Superior temporal gyrus (tissue), 1 donor: Measurements from ENCODE around the gene TMEM218.
"Not testable (repeated sequence)": the region's sequence is repeated elsewhere in the genome, so short reads cannot be mapped to it uniquely, and the experiment has no call there.

Experiments
- DNase-seq: peaks from one replicate; pipeline ENCODE4 v3.0.0-alpha.2; 2016; ENCODE audit errors: extremely low spot score

TMEM218 gene

DNA sequence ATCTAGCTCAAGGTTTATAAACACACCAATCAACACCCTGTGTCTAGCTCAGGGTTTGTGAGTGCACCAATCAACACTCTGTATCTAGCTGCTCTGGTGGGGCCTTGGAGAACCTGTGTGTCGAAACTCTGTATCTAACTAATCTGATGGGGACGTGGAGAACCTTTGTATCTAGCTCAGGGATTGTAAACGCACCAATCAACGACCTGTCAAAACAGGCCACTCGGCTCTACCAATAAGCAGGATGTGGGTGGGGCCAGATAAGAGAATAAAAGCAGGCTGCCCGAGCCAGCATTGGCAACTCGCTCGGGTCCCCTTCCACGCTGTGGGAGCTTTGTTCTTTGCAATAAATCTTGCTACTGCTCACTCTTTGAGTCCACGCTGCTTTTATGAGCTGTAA lies 21.3 kb downstream of the TMEM218 start:
- not testable (repeated sequence) for DNase-seq

- DNase-seq, result not testable (repeated sequence)
These were observed 21.9 kb downstream of the TMEM218 start for GRCh38 chr11:125089481-125089880.

DNA sequence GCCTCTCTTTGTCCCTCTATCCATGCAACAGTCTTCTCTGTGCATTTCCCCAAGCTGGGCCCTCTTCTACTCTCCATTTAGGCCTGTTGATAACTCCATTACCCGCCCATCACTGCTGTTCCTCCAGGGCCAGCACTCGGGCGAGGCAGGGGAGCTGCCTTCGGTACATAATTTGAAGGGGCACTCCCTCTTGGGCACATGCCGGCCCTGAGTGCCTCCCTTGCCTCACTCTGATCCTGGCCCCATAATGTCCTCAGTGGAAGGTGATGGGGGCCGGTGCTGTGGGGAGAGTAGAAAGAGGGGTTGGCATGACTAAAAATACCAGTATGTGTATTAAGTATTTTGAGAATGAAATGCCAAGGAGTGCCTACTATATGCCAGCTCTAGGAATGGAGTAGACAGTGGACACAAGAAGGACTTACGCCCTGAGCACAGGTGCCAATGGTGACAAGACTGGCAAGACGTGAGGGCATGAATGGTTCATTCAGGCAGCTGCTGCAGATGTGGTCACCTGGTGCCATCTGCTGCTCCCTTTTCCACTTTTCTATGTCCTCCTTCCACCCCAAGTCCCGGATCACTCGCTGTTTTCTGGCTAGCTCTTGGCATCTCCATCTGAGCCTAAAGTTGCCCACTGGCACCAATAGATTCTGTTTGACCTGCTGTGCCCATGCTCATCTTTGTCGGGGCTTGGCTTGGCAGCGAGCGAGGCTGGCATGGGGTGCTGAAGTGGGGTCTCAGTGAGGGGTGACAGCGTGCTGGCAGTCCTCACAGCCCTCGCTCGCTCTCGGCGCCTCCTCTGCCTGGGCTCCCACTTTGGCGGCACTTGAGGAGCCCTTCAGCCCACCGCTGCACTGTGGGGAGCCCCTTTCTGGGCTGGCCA lies 22.6 kb downstream of the TMEM218 start:
- no peak for DNase-seq

DNA sequence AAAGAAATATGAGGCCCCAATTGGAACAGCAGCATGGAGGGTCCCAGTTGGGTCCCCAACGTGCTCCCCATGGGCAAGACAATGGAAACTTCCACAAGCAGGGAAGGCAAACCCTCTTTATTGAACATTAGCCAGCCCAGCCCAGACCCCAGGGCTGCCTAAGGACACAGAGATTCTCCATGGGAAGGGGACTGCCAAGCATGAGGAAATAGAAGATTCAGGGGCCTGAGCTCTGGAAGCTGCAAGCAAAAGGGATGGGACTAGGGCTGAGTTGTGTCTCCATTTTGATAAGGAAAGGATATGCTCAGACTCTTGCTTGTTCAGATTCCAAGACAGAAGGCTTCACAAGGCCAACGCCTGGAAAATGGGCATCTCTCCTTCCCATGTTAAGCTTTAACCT lies 23.3 kb downstream of the TMEM218 start:
- DNase-seq, result no peak

GRCh38 chr11:125086633-125087296 lies 24.7 kb downstream of the TMEM218 start:
- no peak for DNase-seq

DNA sequence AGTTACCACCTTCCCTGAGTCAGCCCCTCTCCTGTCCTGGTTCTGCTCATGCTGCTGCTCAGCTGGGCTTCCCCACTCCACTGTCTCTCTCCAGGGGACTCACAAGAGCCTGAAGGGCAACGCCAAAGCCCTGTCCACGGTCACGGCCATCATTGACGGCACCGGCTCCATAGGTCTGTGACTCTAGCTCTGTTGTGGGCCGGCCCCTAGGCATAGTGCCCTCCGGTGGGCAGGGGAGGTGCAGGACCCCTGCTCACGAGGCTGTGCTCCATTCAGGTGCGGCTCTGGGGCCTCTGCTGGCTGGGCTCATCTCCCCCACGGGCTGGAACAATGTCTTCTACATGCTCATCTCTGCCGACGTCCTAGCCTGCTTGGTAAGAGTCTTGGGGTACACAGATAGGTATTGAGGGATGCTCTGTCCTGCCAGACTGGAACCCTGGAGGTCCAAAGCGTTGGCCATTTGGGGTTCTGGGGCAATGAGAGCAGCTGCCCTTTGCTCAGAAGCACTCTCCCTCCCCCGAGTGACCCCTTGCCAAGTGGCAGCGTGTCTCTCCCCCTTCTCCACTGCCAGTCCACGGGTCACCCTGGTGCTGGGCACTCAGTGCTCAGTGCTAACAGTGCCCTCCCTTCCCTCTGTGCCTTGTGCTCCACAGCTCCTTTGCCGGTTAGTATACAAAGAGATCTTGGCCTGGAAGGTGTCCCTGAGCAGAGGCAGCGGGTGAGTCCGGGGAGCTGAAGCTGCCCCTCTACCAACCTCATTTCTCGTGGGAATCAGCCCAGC lies 25.9 kb downstream of the TMEM218 start:
- DNase-seq, result no peak

GRCh38 chr11:125084761-125085231 lies 26.6 kb downstream of the TMEM218 start:
- no peak for DNase-seq

DNA sequence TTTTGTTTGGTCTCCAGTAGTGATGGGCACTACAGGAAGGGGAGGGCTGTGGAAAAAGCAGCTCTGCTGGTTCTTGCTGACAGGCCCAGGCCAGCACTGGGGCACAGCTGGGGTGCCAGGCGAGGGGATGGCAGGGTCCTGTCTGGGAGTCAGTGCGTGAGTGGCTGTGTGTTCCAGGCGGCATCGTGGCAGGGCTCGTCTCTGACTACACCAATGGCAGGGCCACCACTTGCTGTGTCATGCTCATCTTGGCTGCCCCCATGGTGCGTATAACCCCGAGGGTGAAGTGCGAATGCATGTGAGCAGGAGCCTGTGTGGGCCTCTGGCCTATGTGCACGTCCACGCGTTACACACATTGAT lies 27.4 kb downstream of the TMEM218 start:
- no peak for DNase-seq

- DNase-seq, result no peak
These were observed 27.9 kb downstream of the TMEM218 start for GRCh38 chr11:125083312-125084056.

DNA sequence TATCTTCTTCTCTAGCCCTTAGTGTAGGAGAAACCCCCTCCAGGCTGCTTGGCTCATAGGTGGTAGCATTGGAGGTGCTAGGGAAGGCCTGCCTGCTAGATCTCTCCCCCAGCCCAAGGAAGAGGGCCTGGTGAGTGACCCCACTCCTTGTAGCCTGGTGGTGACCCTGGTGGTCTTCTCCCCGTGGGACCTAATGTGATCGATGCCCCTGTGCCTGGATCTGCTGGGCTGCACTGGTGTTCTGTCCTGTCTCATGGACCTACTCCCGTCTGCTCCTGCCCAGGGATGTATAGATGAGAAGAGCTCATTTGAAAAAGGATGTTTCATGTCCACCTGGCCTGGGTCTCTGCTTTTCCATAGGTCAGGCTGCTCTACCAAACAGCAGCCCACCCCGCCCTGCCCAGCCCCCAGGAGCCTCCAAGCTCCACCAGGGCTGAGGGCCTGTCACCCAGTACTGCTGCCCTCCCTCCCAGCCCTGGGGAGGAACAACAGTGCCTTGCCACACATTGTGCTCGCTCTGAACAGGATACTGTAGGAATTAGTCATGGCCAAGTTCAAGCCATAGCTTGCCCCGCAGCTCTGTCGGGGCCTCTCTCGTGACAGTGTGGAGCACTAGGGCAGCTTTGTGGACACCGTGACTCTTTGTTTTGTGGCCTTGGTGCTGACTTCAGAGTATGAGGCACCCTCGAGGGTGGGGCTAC lies 28.7 kb downstream of the TMEM218 start:
- no peak for DNase-seq

DNA sequence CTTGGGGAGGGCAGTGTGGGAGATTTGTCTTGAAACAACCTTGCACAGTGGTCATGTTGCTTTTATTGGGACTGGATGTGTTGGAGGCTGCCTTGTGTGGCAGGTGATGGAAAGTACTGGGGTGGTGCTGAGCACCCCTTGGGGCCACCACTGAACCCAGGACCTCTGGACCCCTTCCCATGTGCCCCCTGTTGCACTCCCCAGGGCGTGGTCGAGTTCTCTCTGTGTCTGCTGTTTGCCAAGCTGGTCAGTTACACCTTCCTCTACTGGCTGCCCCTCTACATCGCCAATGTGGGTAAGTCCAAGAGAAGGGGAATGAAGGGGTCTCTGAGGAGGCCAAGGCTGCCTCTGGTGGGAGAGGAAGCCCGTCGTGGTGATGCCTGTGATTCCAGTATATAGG lies 29.4 kb downstream of the TMEM218 start:
- no peak for DNase-seq

DNA sequence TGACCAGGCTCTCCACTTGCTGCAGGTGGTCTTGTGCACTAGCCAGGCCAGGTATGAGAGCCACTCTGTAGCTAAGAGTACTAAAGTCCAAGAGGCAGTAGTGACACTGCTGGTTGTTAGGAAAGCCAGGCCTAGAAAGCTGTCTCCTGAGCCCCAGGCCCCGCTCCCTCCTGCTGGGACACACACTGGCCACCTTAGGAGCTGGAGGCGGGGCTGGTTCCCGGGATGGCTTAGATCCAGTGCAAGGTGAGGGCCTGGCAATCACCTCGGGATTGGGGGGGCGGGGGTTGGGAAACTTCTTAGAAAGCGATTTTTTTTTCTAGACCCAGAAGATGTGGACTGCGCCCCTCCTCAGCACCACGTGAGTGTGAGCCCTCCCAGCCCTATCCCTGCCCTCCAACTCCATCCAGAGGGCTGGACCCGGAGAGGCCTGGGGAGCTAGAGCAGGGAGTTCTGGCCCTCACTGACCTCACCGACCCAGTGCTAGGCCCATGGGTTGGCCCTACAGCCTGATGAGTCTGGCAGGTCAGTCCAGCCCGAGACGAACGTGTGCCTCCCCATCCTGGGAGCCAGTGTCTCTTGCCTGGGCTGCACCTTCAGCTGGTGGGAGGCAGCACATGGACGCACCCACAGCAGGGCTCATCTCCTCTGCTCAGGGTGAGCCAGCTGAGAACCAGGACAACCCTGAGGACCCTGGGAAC lies 30.2 kb downstream of the TMEM218 start:
- no peak for DNase-seq

GRCh38 chr11:125080531-125080911 lies 30.9 kb downstream of the TMEM218 start:
- no peak for DNase-seq

DNA sequence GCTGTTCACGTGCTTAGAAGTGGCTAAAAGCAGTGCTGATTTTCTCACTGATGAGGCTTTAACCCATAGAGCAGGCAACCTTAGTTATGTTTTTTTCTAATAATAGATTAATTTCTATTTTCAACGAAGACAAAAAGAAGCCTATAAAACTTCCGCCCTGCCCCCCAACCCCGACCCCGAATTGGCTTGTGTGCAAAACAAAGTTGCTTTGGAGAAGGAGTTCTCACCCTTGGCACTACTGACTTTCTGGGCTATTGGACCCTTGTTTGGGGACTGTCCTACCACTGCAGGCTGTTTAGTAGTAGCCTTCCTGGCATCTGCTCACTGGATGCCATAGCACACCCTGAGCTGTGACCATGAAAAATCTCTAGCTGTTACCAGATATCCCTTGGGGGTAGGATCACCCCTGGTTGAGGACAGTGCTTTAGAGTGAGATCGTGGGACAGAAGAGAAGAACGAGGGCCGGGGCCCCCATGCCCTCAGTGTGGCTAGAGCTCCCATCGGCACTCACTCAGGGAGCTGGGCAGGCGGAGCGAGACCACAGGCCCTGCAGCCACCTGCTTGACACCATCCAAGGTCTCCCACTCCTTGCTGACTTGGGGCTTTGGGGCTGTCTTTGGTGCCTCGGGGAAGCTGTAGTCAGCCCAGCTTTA lies 31.4 kb downstream of the TMEM218 start:
- no peak for DNase-seq

DNA sequence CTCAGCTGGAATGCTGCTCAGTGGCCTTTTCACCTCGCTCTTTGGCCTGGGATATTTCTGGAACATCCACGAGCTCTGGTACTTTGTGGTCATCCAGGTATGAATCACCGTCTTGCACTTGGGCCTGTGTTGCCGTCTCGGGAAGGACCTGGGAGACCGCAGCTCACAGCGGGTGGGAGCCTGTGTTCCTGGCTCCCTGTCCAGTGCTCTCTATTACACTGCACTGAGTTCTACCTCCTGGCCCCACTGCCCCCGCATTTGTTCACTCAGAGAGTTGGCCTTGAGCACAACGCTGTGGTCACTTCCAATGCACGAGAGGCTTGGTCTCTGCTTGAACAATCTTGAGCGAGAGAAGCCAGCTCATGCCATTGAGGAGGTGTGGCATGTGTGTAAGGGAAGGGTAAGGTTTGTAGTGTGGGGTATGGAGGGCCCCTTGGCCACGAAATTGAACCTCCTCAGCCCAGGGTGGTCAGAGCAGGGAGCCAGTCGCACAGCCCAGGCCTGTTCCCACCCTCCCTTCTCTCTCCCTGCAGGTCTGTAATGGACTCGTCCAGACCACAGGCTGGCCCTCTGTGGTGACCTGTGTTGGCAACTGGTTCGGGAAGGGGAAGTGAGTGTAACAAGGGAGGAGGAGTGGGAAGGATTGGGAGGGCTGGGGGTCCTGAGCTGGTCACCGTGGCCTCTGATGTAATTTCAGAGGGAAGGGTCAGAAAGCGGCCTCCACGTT lies 32.1 kb downstream of the TMEM218 start:
- no peak for DNase-seq

DNA sequence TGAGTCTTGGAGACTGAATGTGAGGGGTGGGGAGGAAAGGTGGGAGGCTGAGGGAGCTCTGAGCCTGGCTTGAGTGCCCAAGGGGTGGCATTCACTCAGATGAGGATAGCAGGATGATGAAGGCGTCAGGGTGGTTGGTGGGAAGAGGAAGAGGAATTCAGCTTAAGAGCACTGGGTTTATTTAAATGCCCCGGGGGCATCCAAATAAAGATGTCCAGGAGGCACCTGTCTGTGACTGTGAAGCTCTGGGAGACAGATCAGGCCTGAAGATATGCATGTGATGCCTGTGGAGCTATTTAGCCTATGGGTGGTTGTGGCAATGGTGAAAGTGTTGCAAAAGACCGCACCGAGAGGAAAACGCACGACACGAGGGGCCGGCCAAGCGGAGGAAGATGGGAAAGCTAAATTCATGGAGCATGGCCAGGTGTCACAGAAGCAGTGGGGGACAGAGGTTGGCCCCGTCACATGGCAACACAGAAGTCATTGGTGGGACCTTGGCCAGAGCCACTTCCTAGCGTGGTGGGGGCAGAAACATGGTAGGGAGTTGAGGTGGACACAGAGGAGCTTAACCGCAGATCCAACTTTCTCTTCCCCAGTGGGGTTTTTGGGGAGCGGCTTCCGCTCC lies 32.8 kb downstream of the TMEM218 start:
- no peak for DNase-seq

DNA sequence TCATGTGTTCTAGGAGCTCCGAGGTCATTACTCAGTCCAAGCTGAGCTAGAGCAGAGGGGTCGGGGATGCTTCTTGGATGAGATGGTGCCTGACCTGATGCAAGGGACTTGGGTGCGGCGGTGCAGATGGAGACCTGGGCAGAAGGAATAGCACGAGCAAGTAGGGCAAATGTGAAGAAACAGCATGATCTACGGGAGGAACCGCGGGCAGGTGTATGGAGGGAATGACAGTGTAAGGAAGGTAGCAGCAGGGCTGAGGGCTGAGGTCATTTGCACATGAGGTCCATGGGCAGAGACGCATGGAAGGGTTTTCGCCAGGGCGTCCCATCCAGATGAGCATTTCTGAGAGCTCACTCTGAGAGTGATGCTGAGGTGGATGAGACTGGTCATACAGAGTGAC lies 33.4 kb downstream of the TMEM218 start:
- DNase-seq, result no peak

DNA sequence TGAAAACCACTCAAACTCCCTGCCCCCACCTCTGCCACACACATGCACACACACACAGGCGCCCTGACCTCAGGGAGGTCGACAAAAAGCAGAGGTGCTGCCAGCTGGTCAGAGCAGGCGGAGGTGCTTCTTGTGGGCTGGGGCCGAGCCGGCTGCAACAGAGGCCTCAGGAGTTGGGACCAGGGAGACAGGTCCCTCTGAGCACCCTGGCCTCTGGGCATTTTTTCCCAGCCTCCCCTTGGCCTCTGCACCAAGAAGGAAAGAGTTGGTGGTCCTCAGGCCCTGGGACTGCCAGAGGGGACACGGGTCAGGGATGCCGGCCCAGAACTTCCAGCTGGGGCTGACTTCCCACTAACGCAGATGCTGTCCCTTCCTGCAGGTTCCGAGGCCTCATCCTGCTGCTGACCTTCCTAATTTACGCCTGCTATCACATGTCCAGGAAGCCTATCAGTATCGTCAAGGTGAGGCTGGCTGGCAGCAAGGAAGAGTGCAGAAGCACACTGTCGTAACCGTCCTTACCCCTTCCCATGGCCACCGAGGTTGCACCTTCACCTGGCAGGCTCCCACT lies 35.0 kb downstream of the TMEM218 start:
- no peak for DNase-seq
